ENCODE results near the gene C5orf58. TPM values are rescaled to one million over a fixed set of nuclear protein-coding genes. Genes with fewer than 3 reads are reported as not detected.

Gene C5orf58
- total and polyA plus RNA-seq, 9 donors, result 0.36 TPM; not detected in 8

- peak in 2 of 5 donors; percentile 30 to 32 for DNase-seq
- intact Hi-C loops (cut with DNase I), result loop anchor here in 3 of 4 donors (2.0 to 5.0 kb wide), 4 partner anchors 121 to 406 kb away; no protein-coding TSS in a partner anchor
- Histone ChIP-seq H3K4me3 (no peak overlapping the region), H3K9me3 (no peaks in the 10 kb centered on the region), H3K27ac (no peak overlapping the region), H3K27me3 (no peaks in the 10 kb centered on the region), H3K36me3 (no peaks in the 10 kb centered on the region), H3K4me1 (ENCODE audit: insufficient read depth) (peaks cover 5% of the 10 kb centered on the region)
- TF ChIP-seq POLR2A (IDR thresholded peaks at IDR 0.05) (no peak), EP300 (IDR thresholded peaks at IDR 0.05) (no peak), CTCF (IDR thresholded peaks at IDR 0.05) (no peak)
- WGBS, 3 donors, result 18 to 23% (median 21%) methylated on average over 2 of the region's 2 CpGs
Measured at GRCh38 chr5:170226661-170227060, 6.1 kb upstream of the C5orf58 start.

- Histone ChIP-seq H3K9me3 (no peaks in the 10 kb centered on the region), H3K4me1 (ENCODE audit: insufficient read depth) (peaks cover 5% of the 10 kb centered on the region), H3K27ac (no peak overlapping the region), H3K4me3 (no peak overlapping the region), H3K27me3 (no peaks in the 10 kb centered on the region), H3K36me3 (no peaks in the 10 kb centered on the region)
- TF ChIP-seq POLR2A (IDR thresholded peaks at IDR 0.05) (no peak), EP300 (IDR thresholded peaks at IDR 0.05) (no peak), CTCF (IDR thresholded peaks at IDR 0.05) (no peak)
- WGBS, 3 donors, result 44 to 56% (median 54%) methylated on average over 6 of the region's 6 CpGs
- intact Hi-C loops (cut with DNase I), result loop anchor here in 3 of 4 donors (5.0 kb wide), 3 partner anchors 118 to 403 kb away; no protein-coding TSS in a partner anchor
- no peak for DNase-seq
Measured at GRCh38 chr5:170228762-170229435, 3.9 kb upstream of the C5orf58 start.

GRCh38 chr5:170233358-170233892, 640 bp downstream of the C5orf58 start:
- no peak for TF ChIP-seq CTCF (IDR thresholded peaks at IDR 0.05)
- no peak for TF ChIP-seq POLR2A (IDR thresholded peaks at IDR 0.05)
- TF ChIP-seq EP300 (IDR thresholded peaks at IDR 0.05), result no peak
- no peak for DNase-seq
- Histone ChIP-seq H3K9me3 (no peaks in the 10 kb centered on the region), H3K27ac (no peak overlapping the region), H3K36me3 (no peaks in the 10 kb centered on the region), H3K27me3 (no peaks in the 10 kb centered on the region), H3K4me3 (no peak overlapping the region), H3K4me1 (ENCODE audit: insufficient read depth) (no peaks in the 10 kb centered on the region)
- intact Hi-C loops (cut with DNase I), result loop anchor here in 1 of 4 donors (5.0 kb wide), 1 partner anchor 174 kb away; no protein-coding TSS in a partner anchor
- WGBS, 3 donors, result 95 to 99% (median 96%) methylated on average over 18 of the region's 18 CpGs

- H3K9me3 ChIP-seq, result no peaks in the 10 kb centered on the region
- 79 to 85% (median 81%) methylated on average over 3 of the region's 3 CpGs for WGBS, 3 donors
- no peak overlapping the region for H3K27ac ChIP-seq
- H3K4me3 ChIP-seq, result no peak overlapping the region
- no peaks in the 10 kb centered on the region for H3K36me3 ChIP-seq
- H3K4me1 ChIP-seq (ENCODE audit: insufficient read depth), result no peaks in the 10 kb centered on the region
- no peaks in the 10 kb centered on the region for H3K27me3 ChIP-seq
- intact Hi-C loops (cut with DNase I), result no loop called here
- TF ChIP-seq EP300 (IDR thresholded peaks at IDR 0.05) (no peak), CTCF (IDR thresholded peaks at IDR 0.05) (no peak), POLR2A (IDR thresholded peaks at IDR 0.05) (no peak)
- no peak for DNase-seq
Measured at GRCh38 chr5:170235876-170236864, 3.4 kb downstream of the C5orf58 start.
